Fibroblast of mammary gland (primary cell): ENCODE data around the gene HOXA1.

Experiments
- DNase-seq: peaks from one replicate; pipeline ENCODE4 v3.0.0-alpha.2; 2010; ENCODE audit warnings: low read depth
- H3K4me3 ChIP-seq: 2 replicates; pipeline ENCODE4 v1.5.1; 2011; ENCODE audit warnings: low read depth, mild to moderate bottlenecking, low read length, moderate library complexity; ENCODE audit not compliant: control insufficient read depth
- TF ChIP-seq, protein P1 (sequence below): conservative IDR thresholded peaks from 2 replicates; pipeline ENCODE4 v1.5.1; 2011; ENCODE audit warnings: low read depth, low read length, inconsistent platforms; ENCODE audit not compliant: control insufficient read depth, insufficient read depth

Gene HOXA1

DNA sequence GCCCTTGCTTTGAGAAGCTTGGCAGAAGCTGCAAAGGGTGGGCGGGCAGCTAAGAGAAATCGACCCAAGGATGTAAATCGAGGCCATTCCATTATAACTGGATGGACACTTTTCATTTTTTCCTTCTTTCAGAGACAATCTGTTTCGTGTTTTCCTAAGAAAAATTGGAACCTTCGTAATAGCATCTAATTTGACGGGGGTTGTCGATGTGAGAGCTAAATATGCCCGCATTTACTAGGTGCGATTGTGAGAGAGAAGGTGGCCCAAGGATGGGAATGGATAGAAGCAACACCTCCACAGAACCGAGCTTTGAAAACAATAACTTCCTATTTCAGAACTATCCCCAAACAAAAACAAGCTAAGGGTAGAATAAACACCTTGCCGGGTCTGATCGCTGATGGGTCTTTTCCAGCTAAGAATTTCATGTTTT lies 35.6 kb upstream of the HOXA1 start:
- no peak for DNase-seq
- H3K4me3 ChIP-seq, result peak overlapping the region; percentile 74
- TF ChIP-seq, protein P1, sequence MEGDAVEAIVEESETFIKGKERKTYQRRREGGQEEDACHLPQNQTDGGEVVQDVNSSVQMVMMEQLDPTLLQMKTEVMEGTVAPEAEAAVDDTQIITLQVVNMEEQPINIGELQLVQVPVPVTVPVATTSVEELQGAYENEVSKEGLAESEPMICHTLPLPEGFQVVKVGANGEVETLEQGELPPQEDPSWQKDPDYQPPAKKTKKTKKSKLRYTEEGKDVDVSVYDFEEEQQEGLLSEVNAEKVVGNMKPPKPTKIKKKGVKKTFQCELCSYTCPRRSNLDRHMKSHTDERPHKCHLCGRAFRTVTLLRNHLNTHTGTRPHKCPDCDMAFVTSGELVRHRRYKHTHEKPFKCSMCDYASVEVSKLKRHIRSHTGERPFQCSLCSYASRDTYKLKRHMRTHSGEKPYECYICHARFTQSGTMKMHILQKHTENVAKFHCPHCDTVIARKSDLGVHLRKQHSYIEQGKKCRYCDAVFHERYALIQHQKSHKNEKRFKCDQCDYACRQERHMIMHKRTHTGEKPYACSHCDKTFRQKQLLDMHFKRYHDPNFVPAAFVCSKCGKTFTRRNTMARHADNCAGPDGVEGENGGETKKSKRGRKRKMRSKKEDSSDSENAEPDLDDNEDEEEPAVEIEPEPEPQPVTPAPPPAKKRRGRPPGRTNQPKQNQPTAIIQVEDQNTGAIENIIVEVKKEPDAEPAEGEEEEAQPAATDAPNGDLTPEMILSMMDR, result no peak

DNA sequence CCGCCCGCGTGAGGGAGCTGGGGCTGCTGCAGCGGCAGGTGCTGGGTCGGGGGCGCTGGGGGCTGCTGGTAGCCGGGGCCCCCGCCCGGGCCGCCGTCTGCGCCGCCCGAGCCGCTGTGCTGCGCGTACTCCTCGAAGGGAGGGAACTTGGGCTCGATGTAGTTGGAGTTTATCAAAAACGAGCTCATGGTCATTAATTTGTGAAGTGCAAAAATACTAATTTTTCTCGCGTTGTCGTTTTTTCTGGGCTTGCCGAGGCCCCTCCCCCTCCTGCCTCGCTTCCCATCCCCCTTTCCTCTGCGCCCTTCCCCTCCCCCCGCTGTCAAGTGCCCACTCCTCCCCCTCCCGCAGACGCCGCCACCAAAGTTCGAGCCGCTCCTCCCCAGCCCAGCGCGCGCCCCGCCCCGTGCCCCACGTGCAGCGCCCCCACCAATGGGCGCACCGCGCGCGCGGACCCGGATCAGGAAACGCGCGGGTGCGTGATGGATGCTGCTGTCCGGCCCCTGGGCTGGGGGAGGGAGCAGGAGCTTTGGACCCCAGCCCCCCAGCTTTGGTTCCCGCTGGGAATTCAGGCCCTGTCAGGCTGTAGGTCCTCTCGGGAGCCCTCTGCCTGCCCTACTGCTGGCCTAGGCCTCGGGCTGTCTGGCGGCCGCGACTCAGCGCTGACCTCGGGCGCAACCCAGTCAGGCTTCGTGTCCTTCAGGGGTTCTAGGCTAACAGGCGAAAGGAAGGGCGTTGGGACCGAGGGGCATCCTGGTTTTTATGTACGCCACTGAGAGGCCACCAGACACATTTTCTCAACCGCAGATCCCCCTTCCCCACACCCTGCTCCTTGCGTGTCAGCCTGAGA lies 35.0 kb upstream of the HOXA1 start, which contains the start of gene HOXA4:
TSS of gene HOXA4 (minus strand) at position 218 of the 850 bp plus-strand sequence. CDS start at position 194, 24 bp downstream.
- DNase-seq, result peak; percentile 81
- H3K4me3 ChIP-seq, result peak within 1 kb of the TSS; percentile 74
- TF ChIP-seq, protein P1, result no peak

DNA sequence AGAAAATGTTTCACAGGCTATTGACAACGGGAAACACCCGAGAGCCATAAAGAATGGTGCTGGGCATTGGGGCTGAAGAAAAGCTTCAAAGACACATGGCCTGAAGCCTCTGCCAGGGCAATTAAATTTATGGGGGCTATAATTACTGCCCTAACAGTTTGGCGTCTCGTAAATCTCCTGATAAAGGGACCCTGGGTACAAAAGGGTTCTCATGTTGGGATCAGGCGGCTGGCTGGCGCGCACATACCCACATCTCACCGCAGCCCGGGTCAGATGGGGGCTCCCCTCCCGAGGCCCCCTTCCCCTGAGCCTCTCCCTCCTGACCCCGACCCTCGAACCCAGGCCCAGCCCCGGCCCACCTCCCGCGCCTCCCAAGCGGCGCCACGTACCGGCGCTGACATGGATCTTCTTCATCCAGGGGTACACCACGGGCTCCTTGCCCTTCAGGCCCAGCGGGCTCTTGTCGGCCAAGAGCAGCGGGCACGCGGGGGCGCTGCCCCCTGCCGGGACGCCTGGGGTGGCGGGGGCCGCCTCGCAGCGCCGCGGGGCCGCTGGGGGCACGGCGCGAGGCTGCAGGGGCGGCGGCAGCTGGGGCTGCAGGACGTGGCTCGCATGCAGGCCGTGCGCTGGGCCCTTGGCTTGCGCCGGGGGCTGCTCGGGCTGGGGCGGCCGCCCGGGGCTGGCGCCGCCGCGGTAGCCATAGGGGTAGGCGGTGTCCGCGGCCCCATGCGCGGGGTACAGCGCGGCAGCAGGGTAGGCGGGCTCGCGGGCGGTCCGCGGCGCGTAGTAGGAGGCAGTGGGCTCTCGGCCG lies 34.1 kb upstream of the HOXA1 start:
- DNase-seq, result no peak
- TF ChIP-seq, protein P1, result no peak
- peak overlapping the region; percentile 61 for H3K4me3 ChIP-seq

DNA sequence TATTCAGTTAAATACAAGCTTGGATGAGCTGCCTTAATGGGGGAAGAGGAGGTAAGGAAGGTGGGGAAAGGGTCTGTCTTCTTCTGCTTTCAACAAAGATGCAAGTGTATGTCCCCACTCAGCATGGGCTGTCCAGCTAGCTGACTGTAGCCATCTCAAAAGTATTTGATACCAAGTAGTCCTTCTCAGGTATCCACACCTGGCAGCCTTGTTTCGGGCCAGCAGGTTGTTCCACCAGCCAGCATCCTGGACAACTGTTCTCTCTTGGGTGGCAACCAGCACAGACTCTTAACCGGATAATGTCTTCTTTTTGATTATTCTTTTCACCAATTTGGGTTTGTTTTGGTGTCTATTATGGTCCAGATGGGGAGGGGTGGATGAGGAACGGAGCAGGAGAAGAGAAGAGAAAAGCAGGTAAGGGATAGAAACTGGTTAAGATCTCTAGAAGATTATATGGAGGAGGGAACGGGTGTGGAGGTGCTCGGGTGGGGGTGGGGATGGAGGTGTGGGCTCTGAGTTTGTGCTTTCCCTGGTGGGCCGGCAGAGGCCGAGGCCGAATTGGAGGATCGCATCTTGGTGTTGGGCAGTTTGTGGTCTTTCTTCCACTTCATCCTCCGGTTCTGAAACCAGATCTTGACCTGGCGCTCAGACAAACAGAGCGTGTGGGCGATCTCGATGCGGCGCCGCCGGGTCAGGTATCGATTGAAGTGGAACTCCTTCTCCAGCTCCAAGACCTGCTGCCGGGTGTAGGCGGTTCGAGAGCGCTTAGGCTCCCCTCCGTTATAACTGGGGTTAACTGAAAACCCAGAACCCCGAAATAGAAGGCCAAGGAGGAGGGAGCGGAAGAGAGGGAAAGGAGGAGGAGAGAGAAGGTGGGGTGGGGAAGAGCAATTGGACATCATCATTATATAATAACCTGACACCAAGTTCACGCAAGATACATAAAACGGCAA lies 33.3 kb upstream of the HOXA1 start:
- TF ChIP-seq, protein P1, result no peak
- no peak for DNase-seq
- H3K4me3 ChIP-seq, result peak overlapping the region; percentile 46

DNA sequence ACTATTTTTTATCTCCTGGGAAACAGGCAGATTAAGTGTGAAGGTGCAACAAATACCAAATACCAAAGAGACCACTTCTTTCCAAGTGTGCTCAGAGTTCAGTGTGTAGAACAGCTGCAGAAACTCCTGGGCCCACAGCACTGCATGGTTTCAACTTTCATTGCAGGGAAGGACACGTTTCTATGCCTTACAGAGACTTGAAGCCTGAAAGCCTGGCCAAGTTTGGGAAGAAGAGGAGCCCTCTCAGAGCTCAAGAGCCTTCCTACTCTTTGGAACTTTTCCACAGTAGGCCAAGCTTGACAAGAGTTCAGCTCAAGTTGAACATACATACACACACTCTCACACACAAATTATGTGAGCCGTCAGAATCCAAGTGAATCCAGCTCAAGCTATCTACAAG lies 32.2 kb upstream of the HOXA1 start:
- H3K4me3 ChIP-seq, result no peak overlapping the region
- TF ChIP-seq, protein P1, result no peak
- DNase-seq, result no peak
